ENCODE measurements around the gene ERAP2.

Gene ERAP2

DNA sequence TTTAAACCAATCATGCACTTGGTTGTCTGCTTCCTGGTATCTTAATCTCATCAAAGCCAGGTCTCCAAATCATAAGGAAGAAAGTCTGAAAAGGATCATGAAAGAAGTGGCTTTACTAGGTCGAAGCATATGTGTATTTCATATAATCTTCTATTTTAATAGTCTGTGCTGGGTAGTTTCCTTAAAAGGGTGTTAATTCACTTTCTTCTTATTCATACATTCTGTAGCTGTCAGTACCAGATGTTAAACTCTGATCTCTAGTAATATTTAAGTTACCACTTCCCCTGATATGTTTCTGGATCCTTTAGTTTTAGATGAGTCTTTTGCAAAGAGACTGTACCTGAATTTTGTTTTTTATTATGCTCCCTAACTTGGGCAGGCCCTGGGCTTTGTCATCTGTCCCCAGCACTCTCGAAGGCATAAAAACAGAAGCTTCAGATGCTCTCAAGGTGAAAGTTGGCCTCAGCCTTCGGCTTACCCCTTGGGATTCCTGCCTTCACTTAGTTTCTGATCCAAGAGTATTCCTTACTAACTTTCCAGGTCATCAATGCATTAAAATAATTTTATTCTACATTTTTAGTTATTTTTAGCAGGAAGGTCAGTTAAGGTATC is 44.5 kb downstream of the ERAP2 start:
- no peak overlapping the region for H3K4ac ChIP-seq (ENCODE audit: low read length)
- no peak overlapping the region for H3K9ac ChIP-seq (ENCODE audit: low read depth, low read length, poor library complexity)
- no peak overlapping the region for H3K4me3 ChIP-seq (ENCODE audit: low read length in 2 of 2)
- H3K9me3 ChIP-seq (replicated peaks in 1 of 2; ENCODE audit: control insufficient read depth in 2 of 2, insufficient read depth in 1 of 2, low read depth in 1 of 2, low read length in 2 of 2) = no peaks in the 10 kb centered on the region
- H3K4me1 ChIP-seq (ENCODE audit: control insufficient read depth in 2 of 2, insufficient read depth in 1 of 2, low read depth in 1 of 2, low read length in 2 of 2) = peaks cover 2 to 8% of the 10 kb centered on the region in 2 donors
- no peaks in the 10 kb centered on the region for H3K79me1 ChIP-seq (ENCODE audit: low read depth, low read length)
- H2AFZ ChIP-seq (ENCODE audit: low read length) = no peak overlapping the region
- no peak overlapping the region for H2AK5ac ChIP-seq (ENCODE audit: low read depth, low read length)
- H3K27me3 ChIP-seq (ENCODE audit: control insufficient read depth in 3 of 3, insufficient read depth in 3 of 3, low read depth in 1 of 3, low read length in 3 of 3) = no peaks in the 10 kb centered on the region
- H4K8ac ChIP-seq (ENCODE audit: low read depth, low read length) = no peak overlapping the region
- no peak overlapping the region for H3K4me2 ChIP-seq (ENCODE audit: insufficient read depth, low read length, poor library complexity, severe bottlenecking)
- no peak overlapping the region for H2BK15ac ChIP-seq (ENCODE audit: low read length)
- H4K91ac ChIP-seq (ENCODE audit: low read depth, low read length, poor library complexity) = no peak overlapping the region
- no peak overlapping the region for H3K14ac ChIP-seq (ENCODE audit: low read length)
- H3K23ac ChIP-seq (ENCODE audit: low read depth, low read length, poor library complexity) = no peak overlapping the region
- no peak overlapping the region for H2BK12ac ChIP-seq (ENCODE audit: low read length)
- no peaks in the 10 kb centered on the region for H3K36me3 ChIP-seq (replicated peaks in 1 of 2; ENCODE audit: control insufficient read depth in 2 of 2, insufficient read depth in 2 of 2, low read length in 2 of 2)
- H3K27ac ChIP-seq (replicated peaks; ENCODE audit: low read length) = no peak overlapping the region
- WGBS, 2 donors (ENCODE audit: extremely low coverage in 2 of 2, insufficient read length in 2 of 2, insufficient replicate concordance in 1 of 2) = no CpG with 5 or more reads among the region's 3 CpGs
- H3K18ac ChIP-seq (ENCODE audit: low read length) = no peak overlapping the region
- no peak overlapping the region for H2BK5ac ChIP-seq (ENCODE audit: low read length)
- DNase-seq (ENCODE audit: low spot score) = no peak
- H2BK120ac ChIP-seq (ENCODE audit: low read depth, low read length) = no peak overlapping the region

DNA sequence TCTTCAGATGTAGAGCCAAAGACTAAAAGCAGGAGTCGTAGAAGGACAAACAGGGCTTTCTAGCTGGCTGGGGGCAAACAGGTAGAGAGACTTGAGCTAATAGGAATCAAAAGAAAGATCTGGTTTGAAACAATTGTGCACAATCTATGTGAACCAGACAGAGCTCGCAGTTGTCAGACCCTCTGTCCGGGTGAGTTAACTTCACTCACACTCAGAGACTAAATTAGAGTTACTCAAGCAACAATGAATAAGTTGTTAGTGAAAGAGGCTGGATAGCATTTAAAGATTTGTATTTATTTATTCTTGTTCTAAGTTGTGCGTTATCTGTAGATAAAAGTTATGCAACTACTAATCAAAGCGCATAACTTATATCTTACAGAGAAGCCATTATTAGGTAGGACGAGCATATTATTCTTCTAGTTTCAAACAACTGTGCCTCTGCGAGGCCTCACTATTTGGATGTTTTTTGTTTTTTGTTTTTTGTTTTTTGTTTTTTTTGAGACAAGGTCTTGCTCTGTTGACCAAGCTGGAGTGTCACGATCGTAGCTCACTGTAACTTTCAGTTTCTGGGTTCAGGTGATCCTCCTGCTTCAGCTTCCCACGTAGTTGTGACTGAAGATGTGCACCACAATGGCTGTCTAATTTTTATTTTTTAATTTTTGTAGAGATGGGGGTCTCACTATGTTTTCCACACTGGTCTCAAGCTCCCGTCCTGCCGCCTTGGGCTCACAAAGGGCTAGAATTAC is 46.4 kb downstream of the ERAP2 start:
- H2BK12ac ChIP-seq (ENCODE audit: low read length) = no peak overlapping the region
- no peak overlapping the region for H3K4me3 ChIP-seq (ENCODE audit: low read length in 2 of 2)
- no peak overlapping the region for H3K23ac ChIP-seq (ENCODE audit: low read depth, low read length, poor library complexity)
- no peak overlapping the region for H4K8ac ChIP-seq (ENCODE audit: low read depth, low read length)
- no peaks in the 10 kb centered on the region for H3K9me3 ChIP-seq (replicated peaks in 1 of 2; ENCODE audit: control insufficient read depth in 2 of 2, insufficient read depth in 1 of 2, low read depth in 1 of 2, low read length in 2 of 2)
- H2BK5ac ChIP-seq (ENCODE audit: low read length) = no peak overlapping the region
- H2AFZ ChIP-seq (ENCODE audit: low read length) = peak overlapping the region; percentile 12
- no peak overlapping the region for H3K4me2 ChIP-seq (ENCODE audit: insufficient read depth, low read length, poor library complexity, severe bottlenecking)
- no peak overlapping the region for H3K9ac ChIP-seq (ENCODE audit: low read depth, low read length, poor library complexity)
- H3K18ac ChIP-seq (ENCODE audit: low read length) = no peak overlapping the region
- H3K27me3 ChIP-seq (ENCODE audit: control insufficient read depth in 3 of 3, insufficient read depth in 3 of 3, low read depth in 1 of 3, low read length in 3 of 3) = no peaks in the 10 kb centered on the region
- H3K79me1 ChIP-seq (ENCODE audit: low read depth, low read length) = no peaks in the 10 kb centered on the region
- H3K36me3 ChIP-seq (replicated peaks in 1 of 2; ENCODE audit: control insufficient read depth in 2 of 2, insufficient read depth in 2 of 2, low read length in 2 of 2) = no peaks in the 10 kb centered on the region
- H4K91ac ChIP-seq (ENCODE audit: low read depth, low read length, poor library complexity) = no peak overlapping the region
- H3K27ac ChIP-seq (replicated peaks; ENCODE audit: low read length) = no peak overlapping the region
- peaks cover 2 to 8% of the 10 kb centered on the region in 2 donors for H3K4me1 ChIP-seq (ENCODE audit: control insufficient read depth in 2 of 2, insufficient read depth in 1 of 2, low read depth in 1 of 2, low read length in 2 of 2)
- no peak overlapping the region for H2BK120ac ChIP-seq (ENCODE audit: low read depth, low read length)
- no peak overlapping the region for H2BK15ac ChIP-seq (ENCODE audit: low read length)
- H3K4ac ChIP-seq (ENCODE audit: low read length) = no peak overlapping the region
- no CpG with 5 or more reads among the region's 12 CpGs for WGBS, 2 donors (ENCODE audit: extremely low coverage in 2 of 2, insufficient read length in 2 of 2, insufficient replicate concordance in 1 of 2)
- no peak for DNase-seq (ENCODE audit: low spot score)
- H2AK5ac ChIP-seq (ENCODE audit: low read depth, low read length) = no peak overlapping the region
- no peak overlapping the region for H3K14ac ChIP-seq (ENCODE audit: low read length)

DNA sequence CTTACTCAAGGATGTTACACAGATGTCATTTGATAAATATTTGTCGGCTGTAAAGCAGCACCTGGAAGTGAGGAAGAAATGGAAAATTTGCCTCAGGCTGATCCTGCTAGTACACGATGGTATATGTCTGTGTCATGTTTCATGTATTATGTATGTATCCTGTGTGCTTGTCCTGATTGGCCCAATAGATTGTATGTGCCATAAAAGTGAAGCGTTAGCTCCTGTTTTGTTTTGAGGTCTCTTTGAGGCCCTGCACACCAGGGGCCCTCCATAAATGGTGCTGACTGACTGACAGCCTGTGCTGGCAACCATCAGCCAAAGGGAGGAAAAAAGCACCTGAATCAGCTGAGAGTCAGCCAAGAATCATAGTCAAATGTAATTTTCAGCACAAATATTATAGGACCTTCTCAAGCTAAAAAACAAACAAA is 47.7 kb downstream of the ERAP2 start:
- H3K23ac ChIP-seq (ENCODE audit: low read depth, low read length, poor library complexity) = no peak overlapping the region
- H4K91ac ChIP-seq (ENCODE audit: low read depth, low read length, poor library complexity) = no peak overlapping the region
- H3K14ac ChIP-seq (ENCODE audit: low read length) = no peak overlapping the region
- no peak overlapping the region for H2BK120ac ChIP-seq (ENCODE audit: low read depth, low read length)
- H3K9me3 ChIP-seq (replicated peaks in 1 of 2; ENCODE audit: control insufficient read depth in 2 of 2, insufficient read depth in 1 of 2, low read depth in 1 of 2, low read length in 2 of 2) = no peaks in the 10 kb centered on the region
- H2BK5ac ChIP-seq (ENCODE audit: low read length) = no peak overlapping the region
- H3K27ac ChIP-seq (replicated peaks; ENCODE audit: low read length) = no peak overlapping the region
- H3K4ac ChIP-seq (ENCODE audit: low read length) = no peak overlapping the region
- peaks cover 2 to 8% of the 10 kb centered on the region in 2 donors for H3K4me1 ChIP-seq (ENCODE audit: control insufficient read depth in 2 of 2, insufficient read depth in 1 of 2, low read depth in 1 of 2, low read length in 2 of 2)
- H4K8ac ChIP-seq (ENCODE audit: low read depth, low read length) = no peak overlapping the region
- no peaks in the 10 kb centered on the region for H3K36me3 ChIP-seq (replicated peaks in 1 of 2; ENCODE audit: control insufficient read depth in 2 of 2, insufficient read depth in 2 of 2, low read length in 2 of 2)
- no peak overlapping the region for H2BK12ac ChIP-seq (ENCODE audit: low read length)
- no peak overlapping the region for H3K4me3 ChIP-seq (ENCODE audit: low read length in 2 of 2)
- H2BK15ac ChIP-seq (ENCODE audit: low read length) = no peak overlapping the region
- H3K9ac ChIP-seq (ENCODE audit: low read depth, low read length, poor library complexity) = no peak overlapping the region
- H2AK5ac ChIP-seq (ENCODE audit: low read depth, low read length) = no peak overlapping the region
- no peak overlapping the region for H3K4me2 ChIP-seq (ENCODE audit: insufficient read depth, low read length, poor library complexity, severe bottlenecking)
- no peaks in the 10 kb centered on the region for H3K79me1 ChIP-seq (ENCODE audit: low read depth, low read length)
- H3K27me3 ChIP-seq (ENCODE audit: control insufficient read depth in 3 of 3, insufficient read depth in 3 of 3, low read depth in 1 of 3, low read length in 3 of 3) = no peaks in the 10 kb centered on the region
- H3K18ac ChIP-seq (ENCODE audit: low read length) = no peak overlapping the region
- no peak for DNase-seq (ENCODE audit: low spot score)
- WGBS, 2 donors (ENCODE audit: extremely low coverage in 2 of 2, insufficient read length in 2 of 2, insufficient replicate concordance in 1 of 2) = no CpG with 5 or more reads among the region's 3 CpGs
- peak overlapping the region; percentile 31 for H2AFZ ChIP-seq (ENCODE audit: low read length)

DNA sequence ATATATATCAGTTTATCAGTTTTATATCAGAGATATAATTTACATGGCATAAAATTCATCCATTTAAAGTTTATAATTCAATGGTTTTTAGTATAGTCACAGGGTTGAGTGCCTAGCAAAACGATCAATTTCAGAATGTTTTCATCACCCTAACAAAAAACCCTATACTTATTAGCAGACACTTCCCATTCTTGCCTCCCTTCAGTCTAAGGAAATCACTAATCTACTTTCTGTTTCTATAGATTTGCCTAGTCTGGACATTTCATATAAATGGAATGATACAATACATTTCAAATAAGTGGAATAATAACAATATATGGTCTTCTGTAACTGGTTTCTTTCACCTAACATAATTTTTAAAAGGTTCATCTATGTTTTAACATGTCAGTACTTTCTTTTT is 50.0 kb downstream of the ERAP2 start:
- Histone ChIP-seq H3K27ac (replicated peaks; ENCODE audit: low read length) (no peak overlapping the region), H3K36me3 (replicated peaks in 1 of 2; ENCODE audit: control insufficient read depth in 2 of 2, insufficient read depth in 2 of 2, low read length in 2 of 2) (no peaks in the 10 kb centered on the region), H3K18ac (ENCODE audit: low read length) (no peak overlapping the region), H3K9me3 (replicated peaks in 1 of 2; ENCODE audit: control insufficient read depth in 2 of 2, insufficient read depth in 1 of 2, low read depth in 1 of 2, low read length in 2 of 2) (no peaks in the 10 kb centered on the region), H3K79me1 (ENCODE audit: low read depth, low read length) (no peaks in the 10 kb centered on the region), H4K91ac (ENCODE audit: low read depth, low read length, poor library complexity) (no peak overlapping the region), H2AK5ac (ENCODE audit: low read depth, low read length) (no peak overlapping the region), H3K9ac (ENCODE audit: low read depth, low read length, poor library complexity) (no peak overlapping the region), H3K27me3 (ENCODE audit: control insufficient read depth in 3 of 3, insufficient read depth in 3 of 3, low read depth in 1 of 3, low read length in 3 of 3) (no peaks in the 10 kb centered on the region), H3K14ac (ENCODE audit: low read length) (no peak overlapping the region), H2AFZ (ENCODE audit: low read length) (no peak overlapping the region), H3K4ac (ENCODE audit: low read length) (no peak overlapping the region), H2BK12ac (ENCODE audit: low read length) (no peak overlapping the region), H3K4me2 (ENCODE audit: insufficient read depth, low read length, poor library complexity, severe bottlenecking) (no peak overlapping the region), H3K4me1 (ENCODE audit: control insufficient read depth in 2 of 2, insufficient read depth in 1 of 2, low read depth in 1 of 2, low read length in 2 of 2) (peaks cover 2 to 8% of the 10 kb centered on the region in 2 donors), H3K23ac (ENCODE audit: low read depth, low read length, poor library complexity) (no peak overlapping the region), H2BK15ac (ENCODE audit: low read length) (no peak overlapping the region), H2BK120ac (ENCODE audit: low read depth, low read length) (no peak overlapping the region), H4K8ac (ENCODE audit: low read depth, low read length) (no peak overlapping the region), H2BK5ac (ENCODE audit: low read length) (no peak overlapping the region), H3K4me3 (ENCODE audit: low read length in 2 of 2) (no peak overlapping the region)
- DNase-seq (ENCODE audit: low spot score) = no peak
- WGBS, 2 donors (ENCODE audit: extremely low coverage in 2 of 2, insufficient read length in 2 of 2, insufficient replicate concordance in 1 of 2) = no CpG with 5 or more reads among the region's 1 CpG
